ENCODE data around the gene KIF13A.
"Not testable (repeated sequence)": the region's sequence is repeated elsewhere in the genome, so short reads cannot be mapped to it uniquely, and the experiment has no call there.

KIF13A gene

DNA sequence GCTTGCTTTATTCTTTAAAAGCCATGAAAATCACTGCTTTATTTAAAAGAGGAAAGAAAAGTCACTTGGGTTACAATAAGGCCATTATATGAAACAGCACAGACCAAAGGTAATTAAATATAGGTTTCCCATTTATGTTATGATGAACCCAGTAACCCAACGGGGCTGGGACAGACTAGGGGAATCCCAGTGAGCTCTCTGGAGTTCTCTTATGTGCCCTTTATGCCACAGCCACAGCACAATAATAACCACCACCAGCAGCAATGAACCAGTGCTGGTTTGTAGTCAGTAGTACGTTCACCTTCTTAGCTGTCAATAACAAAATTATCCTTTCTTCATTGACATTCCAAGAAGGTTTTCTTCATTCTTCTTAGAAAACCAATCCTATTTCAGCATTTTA lies 87.4 kb downstream of the KIF13A start:
- no peak for DNase-seq (ENCODE audit: low read depth in 2 of 2)

DNA sequence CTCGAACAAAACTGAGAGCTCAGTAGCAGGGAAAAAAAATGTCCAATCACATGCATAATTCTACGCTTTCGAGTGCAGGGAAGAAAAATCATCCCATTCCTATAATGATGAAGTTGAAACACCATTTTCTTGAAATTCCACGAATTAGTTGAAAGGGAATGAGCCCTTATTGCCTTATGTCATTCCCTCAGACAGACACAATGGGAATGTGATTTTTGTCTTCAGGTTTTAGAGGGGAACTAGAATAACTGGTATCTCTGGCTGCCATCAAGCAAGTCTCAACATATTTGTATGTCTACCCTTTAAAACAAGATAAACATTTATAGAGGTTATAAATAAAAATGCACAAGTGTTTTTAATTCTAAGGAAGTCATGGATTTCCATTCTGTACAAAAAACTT lies 87.9 kb downstream of the KIF13A start:
- DNase-seq (ENCODE audit: low read depth in 2 of 2): no peak

DNA sequence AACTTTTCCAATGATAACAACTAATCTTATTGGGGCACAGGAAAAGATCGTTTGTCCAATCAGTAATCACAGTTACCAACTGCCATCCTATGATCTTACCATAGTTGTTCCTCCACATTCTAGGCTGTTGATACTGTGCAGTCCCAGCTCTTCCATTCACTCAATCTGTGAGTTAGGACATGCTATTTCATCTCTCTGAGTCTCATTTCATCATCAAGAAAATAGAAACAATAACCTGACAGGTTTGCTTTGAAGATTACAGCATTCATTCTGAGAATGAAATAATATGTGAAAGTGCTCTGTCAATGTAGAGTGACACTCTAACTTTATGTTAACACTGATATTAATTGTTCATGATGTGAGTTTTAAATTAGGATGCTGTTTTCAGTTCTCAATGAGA lies 89.8 kb downstream of the KIF13A start:
- DNase-seq (ENCODE audit: low read depth in 2 of 2): no peak

DNA sequence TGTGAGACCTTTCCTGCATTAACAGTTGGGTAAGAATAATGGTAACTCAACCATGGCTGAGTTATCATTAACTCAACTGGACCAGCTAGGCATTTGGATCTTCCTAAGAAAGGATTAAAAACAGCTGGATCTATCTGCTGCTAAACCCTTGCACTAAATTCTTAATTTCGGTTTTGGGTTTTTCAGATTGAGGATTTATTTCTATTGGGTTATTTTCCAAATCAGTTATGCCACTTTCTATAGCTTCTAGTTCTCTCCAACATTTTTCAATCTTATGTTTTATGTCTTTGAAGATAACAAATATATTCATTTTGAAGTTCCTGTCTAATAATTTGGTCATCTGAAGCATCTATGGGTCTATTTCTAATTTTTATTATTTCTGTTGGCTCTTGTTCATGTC lies 92.5 kb downstream of the KIF13A start:
- no peak for DNase-seq (ENCODE audit: low read depth in 2 of 2)

DNA sequence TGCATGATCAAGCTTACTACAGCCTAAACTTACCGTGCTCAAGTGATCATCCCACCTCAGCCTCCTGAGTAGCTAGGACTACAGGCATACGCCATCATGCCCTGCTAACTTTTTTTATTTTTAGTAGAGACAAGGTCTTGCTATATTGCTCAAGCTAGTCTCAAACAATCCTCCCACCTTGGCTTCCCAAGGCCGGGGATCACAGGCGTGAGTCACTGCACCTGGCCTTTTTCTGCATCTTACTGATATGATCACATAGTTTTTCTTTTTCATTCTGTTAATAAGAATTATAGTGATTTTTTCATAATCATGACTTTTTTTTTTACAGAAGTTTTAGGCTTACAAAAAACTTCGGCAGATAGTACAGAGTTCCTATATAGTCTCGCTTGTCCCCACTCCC lies 93.2 kb downstream of the KIF13A start:
- DNase-seq (ENCODE audit: low read depth in 2 of 2): no peak

DNA sequence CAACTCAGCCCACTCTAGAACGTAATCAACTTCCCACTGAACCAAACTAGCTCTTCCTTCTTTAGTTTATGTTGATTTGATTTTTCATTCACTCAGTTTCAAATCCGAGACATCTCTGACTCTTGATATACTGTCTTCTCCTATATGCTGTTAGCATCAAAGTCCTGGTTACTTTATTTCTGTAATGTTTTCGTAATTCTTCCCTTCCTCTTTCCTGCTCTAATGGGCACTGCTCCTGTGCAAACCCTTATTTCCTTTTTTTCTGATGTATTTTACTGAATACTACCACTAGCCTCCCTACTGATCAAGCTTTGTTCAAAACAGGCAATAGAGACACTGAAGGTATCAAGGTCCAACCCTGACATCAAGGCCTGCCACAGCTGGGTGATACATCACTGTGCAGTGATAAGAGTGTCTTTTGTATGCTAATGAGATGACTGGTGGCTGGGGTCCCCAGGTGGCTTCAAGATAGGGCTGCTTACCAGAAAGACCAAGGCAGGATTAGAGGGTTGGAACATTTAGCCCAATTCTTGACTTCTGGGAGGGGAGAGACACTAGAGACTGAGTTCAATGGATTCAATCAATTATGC lies 95.2 kb downstream of the KIF13A start:
- DNase-seq (ENCODE audit: low read depth in 2 of 2): no peak

DNA sequence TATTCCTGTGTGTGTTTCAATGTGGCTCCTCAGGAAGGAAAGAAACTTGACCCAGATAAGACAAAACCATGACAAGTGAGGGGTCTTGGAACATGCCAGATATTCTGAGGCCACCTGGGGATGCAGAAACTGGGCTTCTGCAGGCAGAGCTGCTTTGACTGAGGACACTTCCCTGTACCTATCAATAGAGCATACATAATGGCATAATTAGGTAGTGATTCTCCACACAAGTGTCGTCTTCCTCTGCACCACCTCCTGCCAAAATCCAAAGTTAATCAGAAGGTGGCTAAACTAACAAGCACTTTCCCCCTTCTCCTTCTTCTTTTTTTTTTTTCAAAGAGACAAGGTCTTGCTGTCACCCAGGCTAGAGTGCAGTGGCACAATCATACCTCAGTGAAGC lies 97.1 kb downstream of the KIF13A start:
- no peak for DNase-seq (ENCODE audit: low read depth in 2 of 2)

DNA sequence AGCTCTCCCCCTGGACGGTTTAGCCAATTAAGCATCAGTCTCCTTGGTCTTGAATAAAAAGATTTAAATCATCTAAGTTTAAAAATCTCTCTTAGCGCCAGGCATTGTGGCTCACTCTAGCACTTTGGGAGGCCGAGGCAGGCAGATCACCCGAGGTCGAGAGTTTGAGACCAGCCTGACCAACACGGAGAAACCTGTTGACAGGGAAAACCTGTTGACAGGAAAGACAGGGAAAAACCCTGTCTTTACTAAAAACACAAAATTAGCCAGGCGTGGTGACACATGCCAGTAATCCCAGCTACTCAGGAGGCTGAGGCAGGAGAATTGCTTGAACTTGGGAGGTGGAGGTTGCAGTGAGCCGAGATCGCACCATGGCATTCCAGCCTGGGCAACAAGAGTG lies 97.7 kb downstream of the KIF13A start:
- not testable (repeated sequence) for DNase-seq (ENCODE audit: low read depth in 2 of 2)

DNA sequence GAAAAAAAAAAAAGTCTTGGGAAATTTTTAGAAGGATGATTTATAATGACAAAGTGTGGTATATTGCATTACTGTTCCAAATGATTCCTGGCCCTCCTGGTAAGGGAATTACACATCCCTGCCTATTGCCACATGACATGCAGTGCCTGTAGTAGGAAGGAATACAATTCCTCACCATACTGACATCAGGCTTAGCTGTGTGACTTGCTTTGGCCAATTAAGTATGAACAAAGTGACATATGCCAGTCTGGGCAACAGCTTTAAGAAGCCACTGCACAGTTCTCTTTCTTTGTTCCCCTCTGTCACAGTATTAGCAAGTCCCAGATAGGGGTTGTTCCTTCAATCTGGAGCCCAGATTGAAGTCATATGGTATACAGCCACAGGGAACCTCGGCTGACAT lies 100.5 kb downstream of the KIF13A start:
- no peak for DNase-seq (ENCODE audit: low read depth in 2 of 2)

DNA sequence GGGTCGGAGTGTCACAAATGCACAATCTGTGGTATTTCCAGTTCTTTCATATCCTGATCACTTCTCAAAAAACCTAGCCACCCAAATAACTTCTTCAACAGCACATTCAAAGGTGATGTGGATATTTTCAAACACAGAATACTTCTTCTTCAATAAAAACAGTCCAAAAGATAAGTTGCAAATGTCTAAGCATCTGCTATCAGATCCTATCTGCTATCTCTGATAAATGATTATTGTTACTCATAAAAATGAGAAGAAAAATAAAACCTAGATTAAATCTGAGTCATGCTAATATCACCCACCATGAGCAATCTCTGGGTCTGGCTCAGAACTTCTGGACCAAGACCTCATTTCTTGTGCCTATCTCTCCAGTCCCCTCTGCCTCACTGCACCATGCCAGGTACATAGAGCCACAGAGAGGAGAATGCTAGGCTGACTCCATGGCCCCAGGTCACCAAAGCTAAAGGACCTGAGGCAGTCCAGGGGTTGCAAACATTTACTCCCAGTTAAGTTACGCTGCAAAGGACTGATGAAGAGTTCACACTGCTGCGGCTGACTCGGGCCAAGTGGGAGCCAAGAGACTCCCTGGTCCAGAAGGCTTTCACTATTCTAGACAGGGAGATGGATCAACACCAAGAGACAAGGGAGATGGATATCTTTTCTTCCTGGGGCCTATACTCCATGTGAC lies 101.4 kb downstream of the KIF13A start:
- no peak for DNase-seq (ENCODE audit: low read depth in 2 of 2)

DNA sequence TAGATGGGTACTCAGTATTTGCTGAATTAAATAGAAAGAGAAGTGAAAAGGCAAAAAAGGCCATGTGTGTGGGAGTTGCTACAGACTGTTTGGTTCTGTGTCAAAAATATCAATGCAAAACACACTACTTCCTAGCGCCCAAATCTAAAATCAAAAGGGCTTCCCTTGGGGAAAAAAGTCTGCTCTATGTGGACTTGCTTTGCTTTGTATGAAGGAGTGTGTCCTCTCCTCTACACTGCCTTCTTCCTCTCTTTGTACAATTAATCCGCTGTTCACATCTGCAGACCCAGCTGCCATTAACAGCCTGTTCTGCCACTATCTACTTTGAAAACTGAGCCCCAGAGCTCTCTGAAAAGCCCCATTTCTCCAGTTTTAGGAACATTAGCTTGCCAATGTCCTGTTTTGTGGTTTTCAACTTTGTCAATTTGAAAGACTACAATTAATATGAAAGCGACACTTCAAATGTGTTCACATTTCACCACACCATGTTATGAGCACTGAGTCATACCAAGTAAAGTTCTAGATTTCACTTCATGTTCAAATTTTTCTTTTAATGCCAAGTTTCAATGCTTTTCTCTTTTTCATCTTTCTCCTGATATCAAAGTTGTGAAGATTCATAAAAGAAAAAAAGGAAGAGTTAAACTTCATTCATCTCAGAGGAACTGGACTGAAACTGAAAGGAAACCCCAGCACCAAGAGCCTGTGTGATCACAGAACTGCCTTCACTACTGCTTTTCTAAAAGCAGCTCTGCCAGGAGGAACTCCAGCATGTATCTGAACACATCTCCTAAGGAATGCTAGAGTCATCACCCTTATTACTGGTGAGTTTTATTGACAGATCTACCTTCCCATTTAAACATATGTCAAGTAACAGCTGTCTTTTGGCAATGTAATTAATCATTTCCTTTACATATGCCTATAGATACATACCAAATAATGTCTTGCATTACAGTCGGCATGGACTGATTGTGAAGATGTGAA lies 102.6 kb downstream of the KIF13A start:
- no peak for DNase-seq (ENCODE audit: low read depth in 2 of 2)

DNA sequence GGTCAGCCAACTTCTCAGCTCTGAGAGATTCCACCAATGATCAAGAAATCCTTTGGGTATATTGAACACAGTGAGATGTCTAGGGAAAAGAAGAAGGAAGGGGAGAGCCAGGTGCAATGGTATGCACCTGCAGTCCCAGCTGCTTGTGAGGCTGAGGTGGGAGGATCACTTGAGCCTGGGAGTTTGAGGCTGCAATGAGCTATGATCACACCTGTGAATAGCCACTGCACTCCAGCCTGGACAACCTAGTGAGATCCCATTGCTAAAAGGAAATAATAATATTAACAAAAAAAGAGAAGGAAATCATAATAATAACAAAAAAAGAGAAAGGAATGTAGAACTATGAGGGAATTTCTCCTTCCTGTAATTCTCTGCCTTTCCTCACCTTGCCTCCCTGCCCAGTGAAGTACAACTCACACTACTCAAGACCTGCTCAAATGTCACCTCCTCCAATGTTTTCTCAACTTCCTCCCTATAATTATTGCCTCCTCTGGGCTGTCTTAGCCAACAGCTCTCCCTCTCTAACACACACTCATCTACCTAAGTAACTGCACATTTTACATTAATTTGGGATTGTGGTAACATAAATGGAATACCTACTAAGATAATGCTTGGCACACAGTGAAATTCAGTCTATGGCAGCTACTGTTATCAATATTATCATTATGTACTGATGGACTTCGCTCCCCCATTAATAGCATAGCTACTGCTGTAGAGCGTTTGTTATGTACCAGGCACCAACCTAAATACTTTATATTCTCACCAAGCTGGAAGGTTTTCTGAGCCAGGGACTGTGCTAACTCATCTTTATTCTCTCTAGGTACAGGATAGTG lies 103.6 kb downstream of the KIF13A start:
- DNase-seq (ENCODE audit: low read depth in 2 of 2): no peak

DNA sequence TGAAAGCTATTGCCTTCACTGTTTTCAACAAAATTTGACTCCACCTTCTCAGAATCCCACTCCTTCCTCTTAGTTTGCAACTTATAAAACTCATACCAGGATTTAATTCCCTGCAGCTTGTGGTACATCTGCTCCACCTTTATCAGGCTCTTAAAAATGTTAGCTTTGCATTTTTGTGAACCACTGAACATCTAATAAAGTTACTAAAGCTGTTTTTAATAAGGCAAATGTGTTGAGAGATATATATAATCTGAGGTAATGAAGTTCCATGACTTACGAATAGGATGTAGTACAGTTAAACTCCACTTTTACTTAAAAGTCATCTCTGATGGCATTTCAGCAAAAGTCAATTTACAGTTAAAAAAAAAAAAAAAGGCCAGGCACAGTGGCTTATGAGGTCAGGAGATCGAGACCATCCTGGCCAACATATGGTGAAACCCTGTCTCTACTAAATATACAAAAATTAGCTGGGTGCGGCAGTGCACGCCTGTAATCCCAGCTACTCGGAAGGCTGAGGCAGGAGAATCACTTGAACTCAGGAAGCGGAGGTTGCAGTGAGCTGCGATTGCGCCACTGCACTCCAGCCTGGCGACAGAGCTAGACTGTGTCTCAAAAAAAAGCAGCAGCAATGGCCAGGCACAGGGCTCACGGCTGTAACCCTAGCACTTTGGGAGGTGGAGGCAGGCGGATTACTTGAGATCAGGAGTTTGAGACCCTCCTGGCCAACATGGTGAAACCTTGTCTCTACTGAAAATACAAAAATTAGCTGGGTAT lies 106.2 kb downstream of the KIF13A start:
- no peak for DNase-seq (ENCODE audit: low read depth in 2 of 2)

DNA sequence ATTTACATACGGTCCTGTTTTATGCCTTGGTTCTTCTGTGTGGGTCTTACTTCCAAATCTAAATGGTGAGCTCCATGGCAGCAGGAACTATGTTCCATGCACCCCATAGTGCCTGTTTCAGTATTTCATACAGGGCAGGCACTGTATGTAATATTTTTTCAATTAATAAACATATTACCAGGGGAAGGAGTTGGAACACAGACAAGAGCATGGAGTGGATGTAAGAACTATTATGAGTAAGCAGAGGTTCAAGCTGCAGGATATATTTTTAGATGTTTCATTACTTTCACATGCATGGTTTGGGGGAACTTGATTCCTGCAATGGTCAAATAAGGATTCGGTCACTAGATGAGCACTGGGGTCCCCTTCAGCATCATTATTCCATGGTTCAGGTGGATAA lies 108.3 kb downstream of the KIF13A start:
- DNase-seq (ENCODE audit: low read depth in 2 of 2): no peak

DNA sequence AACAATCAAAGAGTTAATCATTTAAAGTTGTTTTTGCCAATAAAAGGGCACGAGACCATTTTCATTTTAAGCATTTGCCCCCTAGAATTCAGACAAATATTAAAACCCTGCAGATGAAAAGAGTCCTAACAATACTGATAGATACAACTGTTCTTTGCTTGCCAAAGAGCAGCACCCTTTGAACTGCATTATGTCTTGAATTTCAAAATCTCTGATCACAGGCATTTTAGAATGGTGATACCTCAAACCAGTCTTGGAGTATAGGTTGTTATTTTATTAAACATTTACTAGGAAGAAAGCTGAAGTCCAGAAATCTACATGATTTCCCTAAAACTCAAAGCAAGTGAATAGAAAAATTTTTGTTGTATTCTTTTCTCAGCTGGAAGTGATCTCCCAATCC lies 108.7 kb downstream of the KIF13A start:
- DNase-seq (ENCODE audit: low read depth in 2 of 2): no peak

DNA sequence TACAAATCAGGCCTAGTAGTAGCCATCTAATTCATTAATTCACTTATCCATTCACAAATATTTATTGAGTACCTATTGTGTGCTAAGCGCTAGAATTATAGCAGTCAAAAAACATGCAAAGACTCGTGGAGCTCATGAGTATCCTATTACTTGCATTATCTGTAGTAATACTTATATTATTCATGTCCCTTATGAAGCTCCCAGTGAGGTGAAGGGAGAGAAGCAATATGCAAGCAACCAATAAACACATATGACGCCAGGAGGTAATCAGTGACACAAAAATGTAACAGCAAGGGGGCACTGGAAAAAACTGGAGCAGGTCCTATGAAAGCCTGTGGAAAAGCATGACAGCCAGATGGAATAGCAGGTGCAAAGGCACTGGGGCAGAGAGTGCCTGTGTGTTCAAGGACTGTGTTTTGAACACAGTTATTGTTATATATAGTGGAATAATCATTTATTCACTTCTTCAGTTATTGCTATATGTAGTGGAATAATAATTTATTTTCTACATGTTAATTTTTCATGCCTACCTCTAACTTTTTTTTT lies 109.5 kb downstream of the KIF13A start:
- no peak for DNase-seq (ENCODE audit: low read depth in 2 of 2)

DNA sequence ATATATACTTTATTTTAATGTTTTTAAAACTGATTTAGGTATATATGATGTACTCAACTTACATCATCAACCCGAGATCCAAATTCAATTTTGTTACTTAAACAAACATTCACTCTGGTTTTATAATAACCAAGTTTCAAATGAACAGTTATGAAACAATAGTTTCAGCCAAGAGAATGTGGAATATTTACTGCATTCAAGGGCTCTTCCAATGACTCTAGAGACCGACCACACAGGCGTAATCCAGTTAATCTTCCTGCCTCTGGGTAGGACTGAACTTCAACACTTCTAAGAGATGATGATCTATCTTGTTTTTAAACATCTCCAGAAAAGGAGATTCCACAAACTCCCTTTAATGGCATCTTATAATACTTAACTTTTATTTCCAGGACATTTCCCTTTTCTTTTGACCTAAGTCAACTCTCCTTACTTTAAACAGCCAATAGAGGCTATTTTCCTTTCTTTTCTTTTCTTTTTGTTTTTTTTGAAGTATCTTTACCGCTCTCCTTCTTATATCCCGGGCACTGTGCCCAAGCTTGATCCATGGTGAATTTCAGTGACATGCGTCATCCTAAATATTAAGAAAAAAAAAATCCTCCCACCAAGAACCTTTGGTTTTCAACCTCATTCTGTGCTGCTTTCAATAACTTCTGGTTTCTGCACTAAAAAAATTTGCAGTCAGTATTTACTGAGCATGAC lies 110.1 kb downstream of the KIF13A start:
- no peak for DNase-seq (ENCODE audit: low read depth in 2 of 2)

DNA sequence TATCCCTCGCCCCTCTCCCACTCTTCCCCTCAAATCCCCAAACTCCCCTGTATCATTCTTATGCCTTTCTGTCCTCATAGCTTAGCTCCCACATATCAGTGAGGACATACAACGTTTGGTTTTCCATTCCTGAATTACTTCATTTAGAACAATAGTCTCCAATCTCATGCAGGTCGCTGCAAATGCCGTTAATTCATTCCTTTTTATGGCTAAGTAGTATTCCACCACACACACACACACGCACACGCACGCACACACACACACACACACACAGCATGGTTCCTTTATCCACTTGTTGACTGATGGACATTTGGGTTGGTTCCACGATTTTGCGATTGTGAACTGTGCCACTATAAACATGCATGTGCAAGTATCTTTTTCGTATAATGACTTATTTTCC lies 112.7 kb downstream of the KIF13A start:
- DNase-seq (ENCODE audit: low read depth in 2 of 2): no peak

DNA sequence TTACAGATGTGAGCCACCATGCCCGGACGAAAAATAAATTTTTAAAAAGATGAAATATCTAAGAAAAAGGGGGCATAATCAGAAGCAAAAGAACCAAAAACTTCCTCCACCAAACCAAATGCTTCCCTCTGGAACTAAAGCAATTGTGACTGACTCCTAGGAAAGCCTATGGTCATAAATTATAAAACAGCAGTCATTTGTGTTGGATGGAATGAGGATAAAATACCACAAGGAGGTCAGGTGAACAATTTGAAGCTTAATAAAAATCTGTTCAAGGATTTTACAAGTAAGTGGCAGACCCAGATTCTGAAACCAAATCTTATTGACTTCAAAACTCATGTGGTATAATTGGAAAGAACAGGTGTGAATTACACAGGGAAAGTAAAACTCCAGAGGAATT lies 114.5 kb downstream of the KIF13A start:
- no peak for DNase-seq (ENCODE audit: low read depth in 2 of 2)

DNA sequence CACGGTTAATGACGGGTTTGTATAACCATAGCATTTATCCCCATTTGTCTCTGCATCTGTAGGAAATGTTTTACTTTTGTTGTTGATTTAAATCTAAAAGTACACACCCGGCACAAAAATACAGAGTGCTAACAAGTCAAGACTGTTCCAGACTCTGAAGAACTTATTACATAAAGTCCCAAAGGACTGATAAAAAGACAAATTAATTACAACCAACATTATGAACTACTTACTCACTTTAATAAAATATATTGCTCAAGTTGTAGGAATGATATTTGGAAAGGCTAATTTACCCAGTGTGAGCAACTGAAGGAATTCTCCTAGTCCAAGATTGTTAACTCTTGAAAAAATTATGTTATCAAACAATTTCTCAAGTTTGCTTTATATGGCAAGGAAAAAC lies 115.6 kb downstream of the KIF13A start:
- no peak for DNase-seq (ENCODE audit: low read depth in 2 of 2)
